GM19025 (cell line): ENCODE measurements around the gene CRADD.

Experiments used
- ATAC-seq: cut with Tn5 transposase; IDR thresholded peaks from one replicate; pipeline ENCODE4 v1.9.1; 2021; ENCODE audit warnings: mild to moderate bottlenecking, low read depth, moderate library complexity; ENCODE audit not compliant: unreplicated experiment

CRADD gene

GRCh38 chr12:93886533-93887511 is 209.6 kb downstream of the CRADD start:
- no peak for ATAC-seq

DNA sequence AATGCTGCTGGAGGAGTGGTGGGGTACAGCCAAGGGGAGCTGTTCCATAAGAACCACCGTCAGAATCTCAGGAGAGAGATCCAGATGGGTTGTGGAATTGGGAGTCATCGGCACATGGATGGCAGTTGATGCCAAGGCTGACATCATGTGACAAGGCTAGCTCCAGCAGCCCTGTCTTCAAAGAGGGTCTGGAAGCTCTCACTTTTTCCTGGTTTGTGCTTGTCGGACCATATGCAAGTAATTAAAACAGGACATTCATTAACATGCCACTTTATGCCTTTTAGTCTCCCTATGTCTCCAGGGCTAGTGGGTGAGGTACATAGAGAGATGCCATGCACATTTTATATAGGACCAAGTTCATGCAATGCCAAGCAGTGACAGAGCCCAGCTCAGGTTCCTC is 211.8 kb downstream of the CRADD start:
- ATAC-seq = no peak

- no peak for ATAC-seq
Observed at GRCh38 chr12:93889516-93890212, 212.5 kb downstream of the CRADD start.

DNA sequence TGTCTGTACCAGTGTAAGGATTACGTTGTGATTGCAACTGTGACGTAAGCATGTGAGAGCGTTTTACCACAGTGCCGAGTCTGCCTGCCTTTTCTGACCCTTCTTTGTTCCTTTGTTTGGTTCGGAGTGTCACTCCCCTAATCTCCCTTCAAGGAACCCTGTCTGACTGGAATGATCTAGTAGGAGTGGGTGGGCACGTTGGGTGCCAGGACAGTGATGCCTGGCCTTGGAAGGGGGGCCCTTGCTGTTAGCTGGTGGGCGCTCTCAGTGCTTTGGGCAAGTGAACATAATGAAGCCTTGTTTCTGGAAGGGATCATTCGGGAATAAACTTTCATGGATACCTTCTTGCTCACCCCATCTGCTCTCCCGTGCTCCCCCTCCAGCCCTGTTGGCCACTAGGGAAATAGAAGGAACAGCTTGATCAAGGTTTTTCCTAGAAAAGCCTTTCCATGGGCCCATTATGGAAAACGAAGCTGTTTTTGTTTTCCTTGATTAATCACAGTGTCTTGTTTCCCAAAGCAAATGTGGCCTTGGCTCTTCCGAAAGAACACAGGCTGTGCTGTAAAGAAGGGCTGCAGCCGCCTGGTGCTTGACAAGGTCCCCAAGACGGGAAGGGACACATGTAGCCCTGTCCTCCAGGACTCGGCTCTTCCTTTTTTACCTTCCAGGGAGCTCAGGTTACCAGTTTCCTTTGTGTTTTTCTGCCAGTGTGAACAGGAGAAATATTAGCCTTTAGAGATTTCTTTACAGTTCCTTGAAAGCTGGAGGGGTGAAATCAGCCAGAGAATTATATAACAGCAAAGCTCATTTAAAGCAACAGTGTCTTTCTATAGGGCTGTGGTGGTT is 215.5 kb downstream of the CRADD start:
- no peak for ATAC-seq

- no peak for ATAC-seq
Observed at GRCh38 chr12:93894391-93895088, 217.4 kb downstream of the CRADD start.

DNA sequence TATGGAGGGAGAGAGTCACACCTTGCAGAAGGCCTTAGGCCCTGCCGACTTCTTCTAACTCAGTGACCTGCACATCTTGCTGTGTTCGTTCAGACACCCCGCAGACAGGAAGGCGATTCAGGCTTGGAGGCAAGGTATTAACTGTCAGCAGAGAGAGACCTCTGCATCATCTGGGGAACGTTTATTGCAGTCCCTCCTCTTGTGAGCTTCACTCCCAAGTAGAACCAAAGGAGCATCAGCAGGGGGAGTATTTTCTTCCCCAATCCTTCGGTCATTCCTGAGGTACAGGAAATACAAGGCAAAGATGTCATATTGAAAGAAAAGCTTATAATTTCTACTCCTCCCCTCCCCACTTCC is 217.9 kb downstream of the CRADD start:
- no peak for ATAC-seq

DNA sequence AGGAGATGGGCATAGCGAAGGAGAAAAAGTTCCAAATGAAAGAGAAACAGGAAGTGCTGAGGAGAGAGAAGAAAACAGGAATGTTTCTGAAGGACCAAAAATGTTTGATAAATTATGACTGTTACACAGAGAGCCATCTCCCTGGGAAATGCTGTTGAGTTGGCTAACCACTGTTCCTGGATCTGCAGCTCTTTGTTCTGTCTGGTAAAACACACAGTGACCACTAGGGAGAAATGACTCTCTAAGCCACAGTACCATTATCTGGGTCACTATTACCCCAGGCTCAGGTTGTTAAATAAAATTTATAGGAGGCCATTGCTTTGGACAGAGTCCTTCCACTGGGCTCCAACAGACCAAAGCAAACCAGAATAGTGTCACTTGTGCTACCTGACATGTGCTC is 219.3 kb downstream of the CRADD start:
- no peak for ATAC-seq

- no peak for ATAC-seq
Observed at GRCh38 chr12:93896952-93897351, 219.8 kb downstream of the CRADD start.

DNA sequence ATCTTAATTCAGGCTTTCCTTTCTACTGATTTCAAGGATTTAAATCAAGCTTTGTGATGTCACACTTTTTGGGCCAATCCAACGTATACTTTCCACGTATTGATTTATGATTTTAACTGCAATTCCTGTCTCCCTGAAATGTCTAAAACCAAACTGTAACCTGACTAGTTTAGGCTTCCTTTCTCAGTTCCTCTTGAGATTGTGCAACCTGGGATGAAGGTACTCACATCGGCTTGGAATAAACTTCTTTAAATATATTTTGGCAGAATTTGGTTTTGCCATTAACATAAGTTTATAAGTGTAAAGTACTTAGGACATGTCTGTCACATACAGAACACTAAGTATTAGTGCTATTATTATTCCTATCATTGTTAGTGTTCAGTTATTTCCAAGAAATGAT is 224.6 kb downstream of the CRADD start:
- ATAC-seq = no peak

- no peak for ATAC-seq
Observed at GRCh38 chr12:93902192-93902591, 225.0 kb downstream of the CRADD start.

DNA sequence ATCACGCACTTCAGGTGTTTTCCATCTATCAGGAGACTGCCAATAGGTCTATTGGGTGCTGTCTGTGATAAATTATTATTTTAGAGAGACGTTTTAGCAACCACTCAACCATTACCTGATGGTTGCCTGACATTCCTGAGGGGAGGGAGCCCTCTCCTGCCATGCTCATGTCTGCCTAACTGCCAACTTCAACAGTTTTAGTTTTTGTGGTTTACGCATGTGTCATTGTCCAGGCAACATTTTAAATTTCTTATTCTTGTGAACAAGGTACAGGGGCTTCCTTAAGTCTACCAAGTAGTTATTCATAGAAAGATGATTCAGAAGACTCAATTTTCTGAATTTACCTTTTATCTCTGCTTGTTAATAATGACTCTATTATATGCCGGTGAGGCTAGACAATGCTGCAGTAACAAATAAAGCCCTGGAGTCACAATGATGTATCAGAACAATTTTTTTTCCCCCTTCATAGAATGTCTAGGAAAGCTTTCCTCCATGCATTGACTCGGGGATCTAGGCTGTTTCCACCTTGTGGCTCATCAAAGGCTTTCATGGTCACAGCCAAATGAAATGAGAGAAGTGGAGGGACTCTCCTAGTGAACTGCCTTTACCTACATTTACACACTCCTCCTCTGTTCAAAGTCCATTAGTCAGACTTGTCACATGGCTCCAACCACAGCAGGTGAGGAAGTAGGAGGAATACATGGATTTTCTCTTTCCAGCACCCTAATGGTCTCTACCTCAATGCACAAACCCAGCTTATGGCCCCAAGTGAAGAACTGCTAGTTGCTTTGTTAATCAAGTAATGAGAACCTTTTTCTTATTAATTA is 225.8 kb downstream of the CRADD start:
- no peak for ATAC-seq

DNA sequence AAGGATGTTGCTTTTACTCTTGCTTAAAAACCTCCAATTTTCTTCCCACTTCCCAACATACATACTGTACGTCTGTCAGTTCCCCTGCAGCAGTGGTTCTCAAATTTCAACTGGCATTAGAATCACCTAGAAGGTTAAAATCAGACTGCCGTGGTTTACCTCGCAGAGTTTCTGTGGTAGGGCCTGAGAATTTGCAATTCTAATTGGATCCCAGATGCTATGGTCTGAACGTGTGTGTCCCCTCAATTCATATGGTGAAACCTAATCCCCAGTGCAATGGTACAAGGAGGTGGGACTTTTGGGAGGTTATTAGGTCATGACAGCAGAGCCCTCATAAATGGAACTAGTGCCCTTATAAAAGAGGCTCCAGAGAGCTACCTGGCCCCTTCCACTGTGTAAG is 226.9 kb downstream of the CRADD start:
- ATAC-seq = no peak

DNA sequence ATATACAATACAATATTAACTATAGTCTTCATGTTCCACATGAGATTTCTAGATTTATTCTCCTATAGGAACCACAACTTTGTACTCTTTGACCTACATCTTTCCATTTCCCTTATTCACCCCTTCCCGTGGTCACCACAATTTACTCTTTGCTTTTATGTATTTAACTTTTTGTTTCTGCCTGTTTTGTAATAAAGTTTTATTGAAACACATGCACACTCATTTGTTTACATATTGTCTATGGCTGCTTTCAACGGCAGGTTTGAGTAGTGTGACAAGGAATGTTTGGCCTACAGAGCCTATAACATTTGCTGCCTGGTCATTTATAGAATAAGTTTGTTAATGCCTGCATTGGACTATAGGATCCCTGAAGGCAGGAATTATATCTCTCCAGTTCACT is 231.1 kb downstream of the CRADD start:
- ATAC-seq = no peak

DNA sequence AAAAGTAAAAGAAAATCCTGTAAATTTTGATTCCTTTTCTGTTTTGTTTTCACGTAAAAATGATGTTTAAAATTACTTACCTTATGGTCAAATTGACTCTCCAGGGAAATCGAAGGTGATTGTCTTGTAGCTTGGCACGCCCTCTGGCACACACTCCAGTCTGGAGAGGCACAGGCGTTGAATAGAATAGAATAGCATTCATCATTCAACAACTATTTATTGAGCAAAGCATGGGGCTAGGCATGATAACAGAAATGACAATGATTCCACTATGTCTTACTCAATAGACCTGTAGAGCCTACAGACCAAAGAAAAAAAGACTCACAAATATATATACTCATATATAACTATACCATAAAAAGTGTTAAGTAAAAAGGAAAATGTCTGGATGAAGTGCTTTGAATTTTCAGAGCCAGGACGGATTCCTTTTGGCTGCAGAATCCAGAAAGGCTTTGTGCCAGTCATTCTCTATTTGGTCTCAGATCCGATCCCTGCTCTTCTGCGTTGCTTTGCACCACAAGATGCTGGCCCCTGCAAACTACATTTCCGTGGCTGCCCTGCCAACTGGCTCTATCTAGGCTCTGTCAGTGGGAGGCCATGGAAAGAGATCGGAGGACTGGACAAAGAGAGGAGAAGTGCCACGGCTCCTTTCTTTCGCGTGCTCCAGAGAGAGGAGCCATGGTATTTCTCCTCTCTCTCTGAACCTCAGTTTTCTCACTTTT is 231.8 kb downstream of the CRADD start:
- no peak for ATAC-seq

- ATAC-seq = no peak
Observed at GRCh38 chr12:93911396-93911795, 234.2 kb downstream of the CRADD start.

DNA sequence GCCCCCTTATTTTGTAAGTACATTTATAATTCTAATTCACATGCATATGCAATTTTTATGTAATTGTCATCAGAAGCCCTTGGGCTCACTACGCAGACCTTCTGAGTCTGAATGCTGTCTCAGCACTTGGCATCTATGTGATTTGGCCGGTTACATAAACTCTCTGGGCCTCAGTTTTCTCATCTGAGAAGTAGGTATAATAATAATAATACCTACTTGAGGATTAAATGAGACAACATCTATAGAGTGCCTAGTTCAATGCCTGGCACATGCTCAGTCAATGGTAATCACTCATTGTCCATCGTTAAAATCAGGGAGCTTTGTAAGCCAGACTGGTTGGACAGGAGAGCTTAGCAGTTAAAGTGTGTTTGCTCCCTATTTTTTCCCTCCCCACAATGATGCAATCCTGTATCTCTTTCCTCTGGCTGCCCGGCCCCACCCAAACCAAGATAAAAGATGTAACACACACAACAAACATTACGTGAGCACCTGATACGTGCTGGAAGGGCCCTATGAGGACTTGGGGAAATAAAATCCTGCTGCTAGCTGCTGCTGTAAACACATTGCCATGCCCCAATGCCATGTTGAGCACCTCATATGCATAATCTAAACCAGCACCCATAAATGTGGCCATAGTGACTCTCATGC is 235.0 kb downstream of the CRADD start:
- ATAC-seq = no peak

- ATAC-seq = no peak
Observed at GRCh38 chr12:93913845-93914244, 236.7 kb downstream of the CRADD start.

DNA sequence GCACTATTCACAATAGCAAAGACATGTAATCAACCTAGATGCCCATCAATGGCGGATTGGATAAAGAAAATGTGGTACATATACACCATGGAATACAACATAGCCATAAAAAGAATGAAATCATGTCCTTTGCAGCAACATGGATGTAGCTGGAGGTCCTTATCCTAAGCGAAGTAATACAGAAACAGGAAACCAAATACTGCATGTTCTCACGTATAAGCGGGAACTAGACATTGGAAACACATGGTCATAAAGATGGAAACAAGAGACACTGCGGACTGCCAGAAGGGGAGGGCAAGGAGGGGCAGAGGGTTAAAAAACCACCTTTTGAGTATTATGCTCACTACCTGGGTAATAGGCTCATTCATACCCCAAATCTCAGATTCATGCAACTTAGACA is 237.1 kb downstream of the CRADD start:
- no peak for ATAC-seq
